ENCODE results near the gene GMPPA. TPM values are rescaled to one million over a fixed set of nuclear protein-coding genes. Genes with fewer than 3 reads are reported as not detected.
A peak's percentile ranks its signal among the peaks of the same experiment; 100 is the strongest.

The GMPPA gene
- total RNA-seq, 1 experiment from 2014 or later = 32.0 TPM

GRCh38 chr2:219497495-219498279 lies 1.0 kb upstream of the GMPPA start:
- no peak overlapping the region; a peak in 1 of 7 replicates for H3K27ac Mint-ChIP-seq
- no peak overlapping the region for H3K9ac ChIP-seq (ENCODE audit: extremely low read depth, insufficient read length, low read length)
- no peak overlapping the region for H3K4ac ChIP-seq (ENCODE audit: low read depth, low read length)
- H2AK5ac ChIP-seq (ENCODE audit: insufficient read length, low read length) = no peak overlapping the region
- no peak overlapping the region for H2AFZ ChIP-seq (ENCODE audit: low read length)
- no peak overlapping the region for H3K14ac ChIP-seq (ENCODE audit: insufficient read depth, low read length)
- H3K9me3 ChIP-seq (ENCODE audit: control insufficient read depth, low read depth, low read length) = no peaks in the 10 kb centered on the region
- no peak overlapping the region for H2BK20ac ChIP-seq (ENCODE audit: low read depth, low read length, poor library complexity, severe bottlenecking)
- H4K5ac ChIP-seq (ENCODE audit: insufficient read length, low read depth, low read length) = no peak overlapping the region
- no peaks in the 10 kb centered on the region for H3K79me2 ChIP-seq (ENCODE audit: insufficient read depth, low read length)
- no peaks in the 10 kb centered on the region for H3K79me1 ChIP-seq (ENCODE audit: insufficient read depth, low read depth, low read length, poor library complexity, severe bottlenecking)
- peaks cover 0 to 2% (median 0%) of the 10 kb centered on the region in 3 experiments; a peak in 3 of 7 replicates for H3K36me3 Mint-ChIP-seq (ENCODE audit: insufficient read depth in 1 of 3, low read depth in 3 of 3)
- no peak overlapping the region for H2BK15ac ChIP-seq (ENCODE audit: low read depth, low read length)
- H3K4me1 Mint-ChIP-seq = peaks cover 39 to 56% of the 10 kb centered on the region in 2 experiments
- DNase-seq = peak; percentile 76
- no peak overlapping the region for H3K23ac ChIP-seq (ENCODE audit: insufficient read length, low read depth, low read length)
- no peak overlapping the region for H4K8ac ChIP-seq (replicated peaks; ENCODE audit: insufficient read length, low read depth, low read length)
- H3K4me2 ChIP-seq (ENCODE audit: insufficient read depth, insufficient read length, low read length) = peak overlapping the region; percentile 77
- no peak overlapping the region for H3K18ac ChIP-seq (ENCODE audit: insufficient read length, low read depth, low read length)
- no peak overlapping the region for H3K27ac ChIP-seq (ENCODE audit: insufficient read length, low read depth, low read length)
- TF ChIP-seq CTCF (conservative IDR thresholded peaks at IDR 0.05) = no peak
- no peak overlapping the region for H2BK12ac ChIP-seq (ENCODE audit: insufficient read length, low read depth, low read length)
- H3K4me1 ChIP-seq (ENCODE audit: insufficient read depth, low read length) = peaks cover 12% of the 10 kb centered on the region; the same call in 1 of the 2 replicates
- peaks cover 50% of the 10 kb centered on the region for H3K27me3 Mint-ChIP-seq (ENCODE audit: low read depth)
- H3K23me2 ChIP-seq (ENCODE audit: insufficient read length, low read depth, low read length, poor library complexity, severe bottlenecking) = peaks cover 24% of the 10 kb centered on the region
- H3K27me3 ChIP-seq (ENCODE audit: insufficient read depth, low read length) = peaks cover 15% of the 10 kb centered on the region; the same call in 1 of the 2 replicates
- H2BK5ac ChIP-seq (ENCODE audit: insufficient read length, low read length) = no peak overlapping the region
- no peaks in the 10 kb centered on the region; a peak in 1 of 5 replicates for H3K9me3 Mint-ChIP-seq
- no peak overlapping the region for H4K91ac ChIP-seq (ENCODE audit: insufficient read length, low read depth, low read length)
- H3T11ph ChIP-seq (ENCODE audit: low read length) = no peak overlapping the region
- H2BK120ac ChIP-seq (ENCODE audit: low read depth, low read length, poor library complexity, severe bottlenecking) = no peak overlapping the region
- H4K20me1 ChIP-seq (ENCODE audit: control insufficient read depth, insufficient read depth, insufficient read length) = peaks cover 5% of the 10 kb centered on the region
- no peak overlapping the region for H3K56ac ChIP-seq (ENCODE audit: insufficient read length, low read depth, low read length)
- WGBS (ENCODE audit: extremely low coverage, insufficient read length, low lambda C conversion rate) = no CpG with 5 or more reads among the region's 59 CpGs
- H3K4me3 Mint-ChIP-seq = peak overlapping the region; percentile 81 to 96
